ENCODE data around the gene ATXN1.

ATXN1 gene

DNA sequence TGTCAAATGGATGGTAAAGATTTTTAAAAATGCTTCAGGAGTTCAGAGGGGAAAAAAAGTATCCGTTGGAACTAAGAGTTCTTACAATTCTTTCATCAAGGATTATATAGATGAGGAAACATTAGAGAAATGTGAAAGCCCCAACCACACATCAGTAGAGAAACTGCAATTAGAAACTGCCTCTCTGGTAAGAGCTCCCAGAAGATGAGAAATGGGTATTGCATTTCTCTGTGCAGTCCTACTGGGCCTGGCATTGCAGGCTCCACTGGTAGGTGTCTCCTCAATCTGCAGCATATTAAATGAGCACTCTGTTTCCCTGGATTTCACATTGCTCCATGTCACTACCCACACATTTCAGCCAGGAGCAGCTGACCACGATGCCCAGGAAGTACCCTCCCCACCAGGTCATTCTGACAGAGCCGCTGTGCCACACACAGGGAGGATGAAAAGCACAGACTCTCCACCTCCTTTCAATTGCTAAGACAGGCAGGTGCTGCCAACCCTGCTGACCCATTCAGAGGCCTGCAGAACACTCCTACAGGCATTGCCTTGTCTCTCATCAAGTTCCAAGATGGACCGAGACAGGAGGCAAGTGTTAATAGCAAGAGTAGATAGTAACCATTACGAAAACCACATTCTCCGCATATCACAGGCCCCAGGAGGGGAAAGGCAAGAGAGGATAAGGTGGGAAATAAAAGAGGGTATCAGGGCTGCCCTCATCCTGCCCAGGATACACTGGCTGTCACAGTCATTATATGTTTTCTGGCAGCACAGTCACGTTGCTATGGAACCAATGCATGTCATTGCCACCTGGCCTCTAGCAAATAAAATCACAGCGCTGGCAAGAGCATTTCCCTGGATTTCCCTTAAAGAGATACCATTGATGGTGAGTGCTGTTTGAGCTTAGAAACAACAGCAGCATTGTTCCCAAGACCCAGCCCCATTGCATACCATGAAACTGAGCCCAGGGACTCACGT lies 241.7 kb downstream of the ATXN1 start:
- no peak for DNase-seq

DNA sequence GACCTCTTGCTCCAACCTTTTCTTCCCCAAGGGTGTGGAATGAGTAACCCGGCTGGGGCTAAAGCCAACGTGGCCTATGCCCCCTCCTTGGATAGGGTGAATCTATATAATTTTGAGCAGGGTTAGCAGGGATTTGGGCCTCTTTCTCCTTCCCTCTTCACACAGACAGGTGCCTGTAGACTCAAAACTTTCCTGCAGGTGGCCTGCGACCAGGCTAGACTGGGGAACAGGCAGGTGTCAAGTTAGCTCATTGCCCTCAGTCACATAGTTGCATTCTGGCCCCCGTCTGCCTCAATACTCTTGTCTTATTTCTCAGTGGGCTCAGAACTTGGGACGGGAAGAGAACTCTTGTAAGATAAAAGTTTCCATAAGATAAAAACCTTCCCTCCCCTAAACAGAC lies 243.0 kb downstream of the ATXN1 start:
- no peak for DNase-seq

- peak; percentile 65 for DNase-seq
Measured at GRCh38 chr6:16514249-16514648, 247.0 kb downstream of the ATXN1 start.

GRCh38 chr6:16512544-16513290 lies 248.5 kb downstream of the ATXN1 start:
- DNase-seq = no peak

DNA sequence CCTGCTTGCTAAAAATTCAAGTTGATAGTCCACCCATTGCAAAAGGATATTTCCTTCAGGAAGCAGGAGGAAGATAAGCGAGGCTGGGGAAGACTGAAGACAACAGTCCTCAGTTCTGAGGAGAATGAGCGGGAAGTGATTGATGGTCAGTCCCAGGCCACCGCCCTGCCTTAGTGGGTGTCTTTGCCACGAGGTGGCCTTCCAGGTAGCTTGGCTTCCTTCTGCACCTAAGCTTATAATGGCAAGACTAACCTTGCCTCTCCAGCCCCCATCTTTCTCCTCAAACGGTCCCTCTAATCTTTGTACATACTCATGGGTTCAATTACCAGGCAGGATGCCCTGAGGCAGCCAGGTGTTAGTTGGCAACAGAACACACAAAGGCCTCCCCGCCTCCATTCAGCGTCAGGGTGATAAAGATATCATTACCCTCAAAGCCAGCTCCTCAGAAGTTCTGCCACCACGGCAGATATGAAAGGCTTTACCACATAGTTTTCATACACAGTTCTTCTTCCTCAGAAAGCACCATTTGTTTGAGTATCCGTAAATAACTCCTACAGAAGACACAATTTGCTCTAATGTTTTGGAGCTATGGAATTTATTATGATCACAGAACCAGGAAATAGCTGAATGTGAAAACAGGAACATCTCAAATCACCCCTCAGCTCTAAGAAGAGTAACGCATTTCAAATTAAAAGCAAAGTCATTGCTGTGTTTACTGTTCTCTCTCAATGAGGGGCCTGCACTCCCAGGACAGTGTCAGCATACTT lies 249.4 kb downstream of the ATXN1 start:
- DNase-seq = no peak

- DNase-seq = peak; percentile 71
Measured at GRCh38 chr6:16511040-16511660, 250.1 kb downstream of the ATXN1 start.

- no peak for DNase-seq
Measured at GRCh38 chr6:16510245-16510644, 251.0 kb downstream of the ATXN1 start.

DNA sequence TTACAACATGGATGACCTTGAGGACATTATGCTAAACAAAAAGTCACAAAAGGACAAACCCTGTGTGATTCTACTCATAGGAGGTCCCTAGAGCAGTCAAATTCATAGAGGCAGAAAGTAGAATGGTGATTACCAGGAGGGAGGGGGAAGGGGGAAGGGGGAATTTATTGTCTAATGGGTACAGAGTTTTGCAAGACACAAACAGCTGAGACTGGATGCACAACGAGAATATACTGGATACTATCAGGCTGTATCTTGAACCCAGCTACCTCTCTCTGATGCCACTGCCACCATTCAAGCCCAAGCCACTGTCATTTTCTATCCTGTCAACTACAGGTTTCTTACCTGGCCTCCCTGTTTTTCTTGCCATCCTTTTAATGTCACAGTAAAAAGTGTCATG lies 252.3 kb downstream of the ATXN1 start:
- no peak for DNase-seq

DNA sequence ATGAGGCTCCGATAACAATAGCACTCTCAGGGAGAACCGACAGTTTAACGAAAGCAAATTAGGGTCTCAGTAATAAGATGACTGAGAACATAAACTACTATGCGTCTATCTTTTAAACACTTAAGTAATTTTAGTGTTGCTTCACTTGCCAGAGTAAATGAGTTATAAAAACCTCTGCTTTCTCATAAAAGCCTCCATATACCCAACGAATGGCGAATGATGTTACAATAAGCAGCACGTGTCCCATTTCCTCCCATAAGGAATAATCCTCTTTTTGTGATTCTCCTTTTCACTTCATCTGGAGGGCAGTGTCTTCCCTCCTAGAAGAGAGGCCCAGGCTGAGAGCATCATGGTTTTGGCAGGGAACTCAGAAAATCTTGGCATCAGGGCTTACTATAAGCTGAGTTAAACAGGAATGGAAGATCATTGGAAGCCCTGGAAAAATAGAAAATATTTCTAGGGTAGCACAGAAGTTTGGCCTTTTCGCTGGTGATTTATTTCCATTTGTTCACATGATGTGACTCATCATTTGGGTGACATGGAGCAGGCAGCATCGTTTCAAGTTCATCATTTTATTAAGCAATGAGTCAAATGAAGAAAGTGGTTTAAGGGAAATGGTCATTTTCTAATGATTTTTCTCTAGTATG lies 255.4 kb downstream of the ATXN1 start:
- peak; percentile 29 for DNase-seq

- no peak for DNase-seq
Measured at GRCh38 chr6:16504609-16505008, 256.7 kb downstream of the ATXN1 start.

- no peak for DNase-seq
Measured at GRCh38 chr6:16503970-16504415, 257.3 kb downstream of the ATXN1 start.

GRCh38 chr6:16503241-16503775 lies 258.0 kb downstream of the ATXN1 start:
- no peak for DNase-seq

GRCh38 chr6:16498957-16499356 lies 262.3 kb downstream of the ATXN1 start:
- no peak for DNase-seq

GRCh38 chr6:16498237-16498636 lies 263.0 kb downstream of the ATXN1 start:
- no peak for DNase-seq

DNA sequence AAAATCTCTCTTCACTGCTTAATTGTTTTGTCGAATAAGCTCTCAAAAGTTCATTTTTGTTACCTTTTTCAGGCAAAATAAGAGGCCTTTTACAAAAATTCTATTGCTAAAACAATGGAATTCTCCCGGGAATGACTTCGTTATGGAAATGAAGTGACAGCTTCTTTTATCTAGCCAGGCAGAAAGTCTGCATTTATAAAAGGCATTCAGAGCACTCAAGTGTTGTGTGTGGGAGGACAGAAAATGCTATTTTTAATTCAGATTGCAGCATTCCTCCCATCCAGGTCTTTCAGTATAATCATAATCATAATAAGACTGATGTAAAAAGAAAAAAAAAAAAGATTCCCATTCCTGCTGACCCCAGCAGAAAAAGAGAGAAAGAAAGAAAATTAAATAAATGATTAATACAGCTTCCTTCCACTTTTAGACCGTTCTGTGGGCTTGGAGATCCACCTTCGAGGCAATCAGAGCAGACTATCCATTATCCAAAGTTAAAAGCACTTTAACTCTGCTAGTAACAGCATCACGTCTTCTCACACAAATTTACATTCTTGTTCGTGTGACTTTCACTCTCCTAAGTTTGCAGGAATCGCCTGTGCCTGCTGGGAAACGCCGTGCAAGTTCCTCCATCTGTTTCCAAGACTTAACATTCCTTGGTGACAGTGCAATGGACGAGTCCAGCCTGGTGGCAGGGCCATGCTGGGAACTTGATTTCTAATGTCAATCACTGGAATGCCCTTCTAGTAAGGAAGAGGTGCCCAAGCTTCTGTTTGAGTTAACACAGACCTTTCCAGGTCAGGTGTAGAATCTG lies 264.1 kb downstream of the ATXN1 start:
- DNase-seq = no peak

- no peak for DNase-seq
Measured at GRCh38 chr6:16496210-16496609, 265.1 kb downstream of the ATXN1 start.

- no peak for DNase-seq
Measured at GRCh38 chr6:16494793-16495192, 266.5 kb downstream of the ATXN1 start.

- no peak for DNase-seq
Measured at GRCh38 chr6:16493802-16494201, 267.5 kb downstream of the ATXN1 start.

GRCh38 chr6:16493112-16493511 lies 268.1 kb downstream of the ATXN1 start:
- no peak for DNase-seq

DNA sequence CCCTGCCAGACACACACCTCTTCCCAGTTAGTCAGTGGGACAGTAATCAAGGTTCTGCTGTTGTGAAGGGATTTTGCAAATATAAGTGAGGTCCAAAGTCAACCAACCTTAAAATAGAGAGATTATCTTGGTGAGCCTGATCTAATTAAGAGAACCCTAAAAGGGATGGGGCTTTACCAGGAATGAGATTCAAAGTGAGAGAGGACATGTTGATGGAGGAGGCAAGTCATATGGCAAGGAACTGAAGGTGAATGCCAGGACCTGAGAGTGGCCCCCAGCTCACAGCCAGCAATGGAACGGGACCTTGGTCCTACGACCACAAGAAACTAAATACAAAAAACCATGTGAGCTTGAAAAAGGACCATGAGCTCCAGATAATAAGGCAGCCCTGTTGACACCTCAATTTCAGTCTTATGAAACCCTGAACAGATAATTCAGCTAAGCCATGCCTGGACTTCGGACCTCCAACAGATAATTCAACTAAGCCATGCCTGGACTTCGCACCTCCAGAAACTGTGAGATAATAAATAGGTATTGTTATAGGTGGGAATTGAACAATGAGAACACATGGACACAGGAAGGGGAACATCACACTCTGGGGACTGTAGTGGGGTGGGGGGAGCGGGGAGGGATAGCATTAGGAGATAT lies 269.5 kb downstream of the ATXN1 start:
- no peak for DNase-seq

Data from midbrain (tissue), 1 donor.